Fibroblast of villous mesenchyme (primary cell): ENCODE measurements around the gene GLP1R. TPM values are rescaled to one million over a fixed set of nuclear protein-coding genes. Genes with fewer than 3 reads are reported as not detected.

ENCODE experiments used
- DNase-seq: peaks from one replicate; pipeline ENCODE4 v3.0.0-alpha.2; 2010; ENCODE audit warnings: low read depth
- H3K4me3 ChIP-seq: 2 replicates; pipeline ENCODE4 v1.5.1; 2011; ENCODE audit warnings: low read depth, mild to moderate bottlenecking, low read length
- CTCF ChIP-seq: IDR thresholded peaks from 2 replicates; pipeline ENCODE4 v1.5.1; 2012; ENCODE audit warnings: low read depth, mild to moderate bottlenecking, low read length; ENCODE audit not compliant: insufficient read depth
- total RNA-seq: library from RNA; depleted of rRNA; stranded (reverse); fragments of >200 nt; gene quantifications from 2 replicates; pipeline ENCODE4 v1.2.3, GENCODE V29; 2012

GLP1R gene
- total RNA-seq, 1 donor: not detected

GRCh38 chr6:39073471-39074355 lies 25.1 kb downstream of the GLP1R start:
- no peak overlapping the region for H3K4me3 ChIP-seq
- no peak for TF ChIP-seq CTCF
- no peak for DNase-seq

- no peak overlapping the region for H3K4me3 ChIP-seq
- no peak for TF ChIP-seq CTCF
- no peak for DNase-seq
Measured at GRCh38 chr6:39074486-39074885, 25.9 kb downstream of the GLP1R start.

GRCh38 chr6:39075010-39075686 lies 26.6 kb downstream of the GLP1R start:
- no peak for DNase-seq
- no peak overlapping the region for H3K4me3 ChIP-seq
- no peak for TF ChIP-seq CTCF

- DNase-seq: no peak
- H3K4me3 ChIP-seq: no peak overlapping the region
- no peak for TF ChIP-seq CTCF
Measured at GRCh38 chr6:39075807-39076622, 27.4 kb downstream of the GLP1R start.

- H3K4me3 ChIP-seq: no peak overlapping the region
- no peak for TF ChIP-seq CTCF
- DNase-seq: no peak
Measured at GRCh38 chr6:39076623-39077535, 28.3 kb downstream of the GLP1R start.
